GM21576 (cell line): ENCODE data around the gene RHOBTB3.
"Not testable (repeated sequence)": the region's sequence is repeated elsewhere in the genome, so short reads cannot be mapped to it uniquely, and the experiment has no call there.

Source experiments
- ATAC-seq: cut with Tn5 transposase; IDR thresholded peaks from one replicate; pipeline ENCODE4 v1.9.1; 2021; ENCODE audit warnings: mild to moderate bottlenecking, moderate library complexity; ENCODE audit not compliant: unreplicated experiment

The RHOBTB3 gene

DNA sequence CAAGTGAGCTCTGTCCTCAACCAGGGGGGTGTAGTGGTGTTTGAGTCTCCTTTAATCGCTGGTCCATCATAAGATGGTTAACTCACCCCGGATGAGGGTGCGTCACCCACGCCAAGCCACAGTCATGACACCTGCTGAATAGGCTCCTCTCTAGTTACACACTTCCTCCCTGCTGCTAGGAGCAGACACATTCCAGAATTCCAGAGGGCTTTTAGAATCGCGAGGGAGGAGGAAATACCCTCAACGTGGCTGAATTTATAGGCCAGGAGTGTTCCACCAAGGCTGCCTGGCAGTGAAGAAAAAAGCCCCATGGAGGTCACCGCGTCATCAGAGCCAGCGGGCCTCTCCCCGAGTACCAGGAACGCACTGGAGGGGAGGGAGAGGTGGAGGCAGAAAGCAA, 86.3 kb downstream of the RHOBTB3 start:
- ATAC-seq = no peak

DNA sequence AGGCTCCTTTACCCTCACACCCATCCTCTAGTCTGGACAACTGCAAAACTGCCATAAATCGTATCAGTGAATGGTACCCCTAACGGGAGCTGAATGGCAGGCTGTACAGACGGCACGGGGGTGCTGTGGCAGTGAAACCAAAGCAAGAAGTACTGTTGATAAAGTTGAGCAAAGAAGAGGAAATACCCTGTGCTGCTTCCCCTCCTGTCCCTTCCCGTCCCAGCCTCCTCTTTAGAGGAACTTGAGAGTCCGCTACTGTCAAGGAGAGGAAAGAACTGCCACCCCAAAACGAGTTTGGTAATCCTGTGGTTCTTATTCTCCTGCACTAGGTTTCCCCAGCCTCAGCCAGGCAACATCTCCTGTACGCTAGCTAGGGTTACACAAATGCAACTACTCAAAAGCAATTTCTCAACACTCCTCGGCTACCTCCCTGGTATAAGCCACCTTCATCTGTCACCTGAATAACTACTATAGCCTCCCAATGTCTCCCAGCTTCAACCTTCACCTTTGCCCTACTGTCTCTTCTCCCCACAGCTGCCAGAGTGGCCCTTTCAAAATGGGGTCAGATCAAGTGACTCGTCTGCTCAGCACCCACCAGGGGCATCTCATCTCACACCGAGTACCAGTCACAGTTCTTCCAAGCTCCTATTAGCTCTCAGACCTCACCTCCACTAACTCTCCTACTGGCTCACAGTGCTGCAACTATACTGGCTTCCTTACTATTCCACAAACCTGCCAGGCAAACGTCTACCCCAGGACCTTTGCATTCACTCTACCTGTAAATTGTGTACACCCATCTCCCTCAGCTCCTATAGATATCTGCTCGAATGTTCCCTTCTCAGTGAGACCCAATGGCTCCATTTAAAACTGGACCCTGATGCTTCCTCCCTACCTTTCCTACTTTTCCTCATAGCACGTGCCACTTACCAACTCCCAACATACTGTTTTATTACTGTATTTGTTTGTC, 87.3 kb downstream of the RHOBTB3 start:
- no peak for ATAC-seq

DNA sequence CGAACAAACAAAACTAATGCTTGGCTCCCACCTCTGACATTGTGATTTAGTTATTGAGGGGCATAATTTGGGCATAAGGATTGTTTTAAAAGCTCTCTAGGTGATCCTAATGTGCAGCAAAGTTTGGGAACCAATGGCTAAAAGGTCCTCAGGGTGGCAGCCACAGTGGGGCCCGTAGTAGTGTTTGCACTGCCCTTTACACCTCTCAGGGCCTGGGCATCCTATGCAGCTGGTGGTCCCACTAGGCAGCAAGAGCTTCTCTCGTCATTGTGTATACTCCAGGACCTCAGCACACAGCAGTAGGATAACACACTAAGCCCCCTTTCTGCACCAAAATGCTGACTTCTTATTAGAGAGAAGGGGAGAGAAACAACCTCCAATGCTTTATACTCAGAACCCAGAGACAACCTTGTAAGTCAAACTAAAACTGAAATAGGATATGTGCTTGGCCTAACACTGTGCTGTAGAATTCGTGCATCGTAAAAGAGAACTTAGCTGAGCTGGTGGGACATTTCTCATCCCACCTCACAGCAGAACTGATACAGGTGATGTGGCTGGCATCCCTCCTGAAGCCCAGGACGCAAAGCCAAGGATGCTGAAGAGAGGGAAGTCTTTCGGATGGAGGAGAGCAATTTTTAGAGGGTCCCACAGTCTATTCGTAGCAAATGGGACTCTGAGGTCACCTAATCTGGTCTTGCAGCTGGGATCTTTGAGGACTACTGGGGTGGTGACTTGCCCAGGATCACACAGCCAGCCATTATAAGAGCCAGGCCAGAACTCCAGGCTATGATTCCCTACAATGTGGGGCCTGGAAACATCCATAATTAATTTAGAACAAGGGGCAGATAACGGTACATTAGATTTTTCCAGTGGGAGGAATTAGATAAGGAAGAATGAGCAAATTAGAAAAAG, 90.2 kb downstream of the RHOBTB3 start:
- peak; percentile 18 for ATAC-seq

DNA sequence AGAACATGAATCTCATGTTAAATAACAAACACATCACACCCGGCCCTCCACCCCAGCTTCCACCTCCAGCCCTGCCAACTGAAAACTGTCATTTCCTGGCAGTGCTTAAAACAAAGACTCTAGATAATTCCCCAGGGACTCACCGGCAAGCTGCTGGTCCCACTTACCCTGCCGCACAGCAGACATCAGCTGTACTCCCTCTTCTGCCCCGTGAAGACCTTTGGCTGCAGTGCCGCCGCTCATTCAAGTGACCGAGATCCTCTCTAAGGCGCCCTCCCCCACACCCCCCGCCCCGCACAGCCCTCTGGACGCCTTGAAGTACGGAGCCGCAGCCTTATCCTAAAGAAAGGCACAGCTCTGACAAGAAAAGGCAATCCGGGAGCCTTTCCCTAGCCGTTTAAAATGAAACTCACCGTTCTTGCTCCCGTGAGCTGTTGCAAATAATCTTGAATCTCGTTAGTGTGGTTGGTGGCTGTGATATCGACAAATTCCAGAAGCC, 91.0 kb downstream of the RHOBTB3 start:
- peak; percentile 38 for ATAC-seq

DNA sequence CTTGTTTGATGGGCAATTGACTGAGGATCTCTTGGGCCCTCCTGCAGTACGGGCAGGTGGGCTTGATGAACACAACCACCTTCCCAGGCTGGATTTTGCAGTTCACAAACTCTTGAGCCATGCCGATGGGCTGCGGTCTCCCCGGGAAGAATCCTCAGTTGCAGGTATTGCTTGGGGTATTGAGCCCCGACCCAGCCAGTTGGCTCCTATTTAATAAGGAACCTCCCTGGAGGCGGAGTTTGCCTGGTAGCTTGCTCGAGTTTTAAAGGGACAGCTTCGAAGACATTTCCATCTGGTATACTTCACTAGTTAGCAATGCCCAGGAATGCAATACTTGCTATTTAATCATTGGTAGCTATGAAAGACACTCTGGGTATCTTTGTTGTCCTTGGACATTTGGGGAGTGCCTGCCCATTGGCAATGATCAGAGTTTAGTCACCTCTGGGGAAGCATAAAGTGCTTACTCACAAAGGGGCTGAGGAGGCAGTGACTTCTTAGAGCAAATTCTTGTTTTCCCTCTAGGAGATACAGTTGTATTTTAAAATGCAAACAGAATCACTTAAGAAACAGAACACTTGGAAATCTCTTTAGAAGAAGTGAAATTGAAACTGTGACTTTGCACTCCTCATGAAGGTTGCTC, 91.5 kb downstream of the RHOBTB3 start, which contains the start of gene GLRX:
GLRX (minus strand) TSS at position 185 of the 640 bp plus-strand sequence; CDS start at position 121, 64 bp downstream.
- peak; percentile 39 for ATAC-seq

DNA sequence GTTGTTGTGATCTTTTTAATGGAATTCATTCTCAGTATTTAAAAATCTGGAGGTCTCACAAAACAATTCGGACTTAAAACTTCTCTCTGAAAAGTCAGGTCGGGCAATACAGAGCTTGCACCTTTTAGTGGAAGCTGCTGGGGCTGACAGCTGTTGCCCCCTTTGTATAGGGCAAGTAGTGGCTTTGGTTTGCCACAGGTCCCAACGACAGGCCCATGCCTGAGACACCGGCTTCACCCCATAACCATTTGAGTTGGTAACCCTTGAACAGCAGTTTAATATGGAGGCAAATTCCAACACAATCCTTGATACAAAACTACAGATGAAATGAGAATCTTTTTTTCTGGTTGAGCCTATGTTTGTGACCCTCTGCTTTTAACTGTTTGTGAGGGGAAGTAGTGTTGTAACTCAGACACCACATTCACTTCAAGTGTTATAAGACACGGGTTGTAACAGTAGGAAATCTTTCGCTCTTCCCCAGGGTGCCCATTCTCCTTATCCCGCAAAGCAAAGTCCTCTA, 92.1 kb downstream of the RHOBTB3 start:
- no peak for ATAC-seq

DNA sequence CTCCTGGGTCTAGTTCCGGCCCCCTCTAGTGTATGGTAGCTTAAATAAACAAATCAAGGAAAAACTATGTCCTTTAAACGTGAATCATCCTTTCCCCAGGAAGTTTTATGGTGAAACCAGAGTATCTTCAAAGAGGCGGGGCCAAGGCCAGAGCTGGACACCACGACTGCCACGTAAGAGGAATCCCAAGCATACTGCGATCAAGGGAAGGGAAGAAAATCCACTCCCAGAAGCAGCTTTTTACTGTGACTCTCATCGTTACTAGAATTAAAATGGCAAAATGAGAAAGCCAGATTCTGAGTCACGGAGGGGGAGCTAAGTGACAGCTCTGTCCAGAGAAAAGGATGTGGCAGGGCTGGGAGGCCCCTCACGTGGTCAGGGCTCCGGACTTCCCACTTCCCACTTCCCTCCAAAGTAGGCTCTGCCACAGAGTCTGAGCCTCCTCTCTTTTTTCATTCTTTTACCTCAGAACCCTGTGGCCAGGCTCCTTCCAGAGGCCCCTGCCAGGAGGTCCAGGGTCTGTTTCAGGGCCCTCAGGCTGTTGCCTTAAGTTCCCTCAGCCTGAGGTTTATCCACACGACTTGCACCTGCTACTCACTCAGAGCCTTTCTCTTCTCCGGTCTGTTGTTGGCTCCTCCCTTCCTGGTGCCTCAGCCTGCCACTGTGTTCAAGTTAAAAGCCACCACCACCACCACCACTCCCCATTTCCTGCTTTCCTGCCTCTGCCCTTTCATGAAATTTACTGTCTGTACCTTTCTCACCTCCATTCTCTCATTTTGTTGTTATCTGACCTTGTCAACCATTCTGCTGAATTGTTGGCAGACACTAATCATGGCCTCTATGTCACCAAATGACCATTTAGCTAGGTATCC, 92.8 kb downstream of the RHOBTB3 start:
- ATAC-seq = peak; percentile 43

DNA sequence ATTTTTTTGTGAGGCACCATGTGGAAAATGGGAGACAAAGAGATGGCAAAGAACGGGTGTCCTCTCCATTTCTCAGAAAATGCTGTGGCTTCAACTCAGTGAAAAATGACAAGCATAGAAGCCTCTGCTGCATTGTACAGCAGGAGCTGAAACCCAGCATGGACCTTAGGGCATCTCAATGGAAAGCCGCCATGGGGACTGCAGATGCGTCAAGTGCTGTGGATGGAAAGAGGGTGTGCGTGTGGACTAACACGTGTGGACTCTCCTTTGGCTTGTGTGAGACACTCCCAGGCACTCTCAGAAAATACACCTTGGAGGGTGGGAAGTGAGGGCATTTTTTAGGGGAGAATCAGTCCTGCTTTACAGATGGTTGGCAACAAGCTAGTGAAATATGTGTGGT, 93.6 kb downstream of the RHOBTB3 start:
- no peak for ATAC-seq

DNA sequence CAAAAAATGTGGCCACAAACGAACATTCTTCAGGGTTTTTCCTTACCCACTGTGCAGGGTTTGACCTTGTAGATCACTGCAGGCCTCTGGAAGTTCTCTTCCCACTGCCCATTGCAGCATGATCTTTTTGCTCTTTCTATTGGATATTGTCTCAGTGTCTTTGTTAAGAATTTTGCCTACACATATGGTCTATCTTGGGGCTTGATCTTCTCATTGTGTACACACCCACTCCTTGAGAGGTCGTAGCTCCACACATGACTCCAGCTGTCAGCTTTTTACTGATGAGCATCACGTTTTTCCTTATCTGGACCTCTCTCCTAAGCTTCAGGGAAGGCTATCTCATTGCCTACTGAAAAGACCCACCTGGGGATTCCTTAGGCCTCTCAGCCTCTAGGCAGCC, 94.4 kb downstream of the RHOBTB3 start:
- ATAC-seq = no peak

DNA sequence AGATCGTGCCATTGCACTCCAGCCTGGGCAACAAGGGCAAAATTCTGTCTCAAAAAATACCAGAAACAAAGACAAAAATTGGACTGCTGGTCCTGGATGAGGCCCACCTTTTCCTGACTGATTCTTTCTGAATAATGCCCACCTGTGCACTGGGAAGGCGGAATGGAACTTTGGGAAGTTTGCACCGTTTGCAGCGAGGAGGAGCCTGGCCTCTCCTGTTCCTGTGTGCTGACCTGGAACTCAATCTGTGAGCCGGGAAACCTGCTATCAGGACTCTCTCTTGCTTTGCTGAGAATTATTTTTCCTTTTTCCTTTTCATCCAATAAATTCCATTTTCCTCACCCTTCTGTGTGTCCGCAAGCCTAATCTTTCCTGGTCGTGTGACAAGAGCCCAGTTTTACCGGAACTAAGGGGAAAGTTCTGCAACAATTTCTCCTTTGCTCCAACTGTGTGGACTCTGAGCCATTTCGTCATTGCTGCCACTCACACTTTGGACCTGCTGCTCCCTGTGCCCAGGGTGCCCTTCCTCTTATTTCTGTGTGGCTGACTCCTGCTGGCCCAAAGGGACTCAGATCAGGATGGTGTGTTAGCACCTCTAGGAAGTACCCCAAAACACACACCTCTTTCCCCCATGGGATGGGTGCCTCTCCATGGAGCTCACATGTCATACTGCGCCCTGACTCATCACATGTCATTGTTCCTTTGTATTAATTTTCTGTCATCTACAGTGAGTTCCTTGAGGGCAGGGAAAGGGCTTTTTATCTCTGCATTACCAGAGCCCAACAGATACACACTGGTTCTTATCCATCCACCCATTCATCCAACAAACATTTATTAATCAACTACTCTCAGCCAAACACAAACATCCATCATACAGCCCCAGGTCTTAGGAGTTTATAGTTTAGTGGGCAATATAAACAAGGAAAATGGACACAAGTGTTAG, 96.1 kb downstream of the RHOBTB3 start:
- ATAC-seq = no peak

DNA sequence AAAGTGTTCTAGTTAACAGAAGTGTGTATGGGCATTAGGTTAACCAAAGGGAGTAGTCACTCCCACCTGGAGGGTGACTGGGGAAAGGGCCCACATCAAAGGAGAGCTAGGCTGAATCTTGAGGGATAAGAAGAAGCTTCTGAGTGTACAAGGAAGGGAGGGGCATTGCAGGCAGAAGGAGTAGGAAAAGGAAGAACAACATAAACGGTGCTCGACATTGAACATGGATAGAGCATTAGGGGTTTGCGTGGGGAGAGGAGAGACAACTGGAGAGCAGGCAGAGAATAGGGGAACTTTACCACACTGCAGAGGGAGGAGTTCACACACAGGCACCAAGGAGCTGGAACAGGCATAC, 96.7 kb downstream of the RHOBTB3 start:
- no peak for ATAC-seq

DNA sequence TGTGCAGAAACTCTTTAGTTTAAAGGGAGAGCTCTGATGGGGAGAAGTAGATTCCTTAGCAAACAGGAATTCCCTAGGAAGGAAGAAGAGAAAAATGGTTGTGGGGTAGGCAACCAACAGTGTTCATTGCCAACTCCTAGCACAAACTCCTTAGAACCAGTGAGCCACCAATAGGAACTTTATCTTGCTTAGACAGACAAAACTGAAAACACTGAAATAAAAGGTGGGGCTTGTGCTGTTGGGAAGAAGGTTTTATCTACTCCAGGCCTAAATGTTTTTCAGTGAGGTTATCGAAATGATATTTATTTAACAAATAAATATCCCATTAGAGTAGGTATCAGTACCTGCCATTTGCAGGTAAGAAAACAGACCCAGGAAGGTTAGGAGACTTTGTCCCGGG, 99.1 kb downstream of the RHOBTB3 start:
- ATAC-seq = no peak

DNA sequence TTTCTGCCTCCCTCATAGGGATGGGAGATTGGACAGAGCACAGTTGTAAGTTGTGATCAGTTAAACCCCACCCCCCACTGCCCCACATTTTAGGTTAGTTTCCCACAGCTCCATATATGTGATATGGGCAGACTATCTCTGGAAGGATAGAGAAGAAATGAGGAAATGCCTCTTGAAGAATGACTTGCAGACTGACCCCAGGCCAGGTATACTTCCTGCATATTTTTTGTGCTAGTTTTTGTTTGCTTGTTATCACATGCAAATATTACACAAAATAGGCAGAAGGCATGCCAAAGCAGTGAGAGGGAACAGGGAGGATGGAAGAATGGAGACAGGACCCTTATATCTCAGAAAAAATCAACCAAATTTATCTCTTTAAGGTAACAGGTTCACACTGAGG, 101.5 kb downstream of the RHOBTB3 start:
- no peak for ATAC-seq

DNA sequence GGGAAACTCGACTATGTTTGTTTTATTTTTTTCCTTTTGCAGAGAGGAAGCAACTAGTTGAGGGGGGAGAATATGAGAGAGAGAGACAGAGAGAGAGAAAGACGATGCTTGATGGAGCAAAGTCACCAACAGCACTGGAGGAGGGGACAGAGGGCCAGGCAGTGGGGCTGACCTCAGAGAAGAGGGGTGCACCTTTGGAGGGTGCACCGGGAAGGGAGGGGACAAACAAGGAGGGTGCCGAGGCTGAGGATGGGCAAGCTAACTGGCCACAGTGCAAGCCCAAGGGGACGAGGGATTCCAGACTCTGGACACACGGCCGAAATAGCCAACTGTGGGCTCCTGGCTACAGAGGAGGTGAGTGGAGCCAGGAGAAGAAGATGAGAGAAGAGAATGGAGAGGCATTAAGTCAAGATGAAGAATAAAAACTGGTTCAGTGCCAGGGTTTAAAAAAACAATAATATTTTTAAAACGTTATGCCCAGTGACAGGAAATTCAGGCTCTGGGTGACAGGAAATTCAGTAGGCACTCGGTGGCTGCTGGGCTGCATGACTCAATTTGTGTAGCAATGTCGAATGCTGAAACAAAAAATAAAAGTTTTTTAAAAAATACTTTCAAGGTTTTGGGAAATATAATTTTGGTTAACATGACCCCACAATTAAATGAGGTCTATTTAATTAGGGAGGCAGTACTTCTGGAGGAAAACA, 104.7 kb downstream of the RHOBTB3 start:
- no peak for ATAC-seq

DNA sequence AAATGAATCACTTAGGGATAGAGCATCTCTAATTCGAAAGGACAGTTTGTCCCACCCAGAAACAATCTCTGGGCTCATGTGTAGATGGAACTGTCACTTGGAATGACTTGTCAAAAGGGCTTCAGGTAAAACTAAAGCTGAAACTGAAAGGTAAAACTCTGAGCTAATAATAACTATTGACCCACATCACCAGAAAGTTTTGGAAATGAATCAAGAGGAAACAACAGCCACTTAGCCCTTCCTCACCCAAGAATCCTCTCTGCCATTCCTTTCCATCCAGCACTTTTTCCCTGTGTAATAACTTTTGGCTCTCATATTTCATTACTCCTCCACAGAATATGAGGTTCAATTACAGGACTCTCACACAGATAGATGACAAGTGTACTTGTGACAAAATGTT, 105.4 kb downstream of the RHOBTB3 start:
- no peak for ATAC-seq

DNA sequence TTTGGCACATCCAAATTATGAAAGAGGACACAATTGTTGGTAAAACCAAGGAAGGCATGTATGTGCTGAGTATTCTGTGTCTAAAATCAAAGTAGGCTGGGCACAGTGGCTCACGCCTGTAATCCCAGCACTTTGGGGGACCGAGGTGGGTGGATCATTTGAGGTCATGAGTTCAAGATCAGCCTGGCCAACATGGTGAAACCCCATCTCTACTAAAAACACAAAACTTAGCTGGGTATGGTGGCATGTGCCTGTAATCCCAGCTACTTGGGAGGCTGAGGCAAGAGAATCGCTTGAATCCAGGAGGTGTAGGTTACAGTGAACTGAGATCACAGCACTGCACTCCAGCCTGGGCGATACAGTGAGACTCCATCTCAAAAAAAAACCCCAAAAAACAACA, 105.8 kb downstream of the RHOBTB3 start:
- not testable (repeated sequence) for ATAC-seq

DNA sequence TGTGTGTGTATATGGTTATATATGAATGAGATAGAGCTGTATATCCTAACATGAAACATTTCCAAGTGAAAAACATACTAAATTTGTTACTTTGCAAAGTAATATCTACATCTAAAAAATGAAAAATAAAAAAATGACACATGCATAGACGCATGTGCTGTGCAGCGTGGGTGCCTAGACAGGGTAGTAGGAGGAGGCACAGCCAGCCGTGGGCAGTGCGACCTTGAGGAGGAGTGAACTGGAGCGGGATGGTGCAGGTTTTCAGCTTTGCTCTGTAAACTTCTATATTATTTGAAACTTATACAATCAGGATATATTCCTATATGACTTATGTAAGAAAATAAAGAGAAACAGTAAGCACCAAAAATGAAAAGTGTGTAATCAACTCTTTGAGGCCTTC, 106.4 kb downstream of the RHOBTB3 start:
- ATAC-seq = no peak

DNA sequence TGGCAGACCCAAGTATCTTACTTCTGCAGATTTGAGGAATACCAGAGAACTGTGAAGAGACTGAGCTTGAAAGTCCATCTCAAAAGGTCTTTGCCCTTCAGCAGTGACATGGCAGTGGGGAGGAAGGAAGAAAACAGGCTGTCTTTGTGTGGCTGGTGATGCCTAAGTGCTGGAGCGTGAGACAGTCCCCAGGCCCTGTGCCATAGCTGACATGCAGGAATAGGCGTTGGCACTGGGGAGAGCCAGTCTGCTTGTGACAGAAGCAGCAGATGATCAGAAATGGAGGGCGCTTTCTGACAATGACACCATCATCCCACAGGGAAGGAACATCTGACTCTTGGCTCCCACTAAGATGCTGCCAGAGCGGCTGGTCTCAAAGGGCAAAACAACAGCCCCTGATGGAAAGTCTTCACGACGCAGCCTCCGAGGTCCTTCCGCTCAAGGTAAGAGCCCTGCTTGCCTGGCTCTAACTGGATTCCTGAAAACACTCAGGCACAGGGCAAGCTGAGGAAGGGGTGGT, 106.9 kb downstream of the RHOBTB3 start:
- ATAC-seq = no peak
